Measurements from ENCODE around the gene BRCA2.

DNA sequence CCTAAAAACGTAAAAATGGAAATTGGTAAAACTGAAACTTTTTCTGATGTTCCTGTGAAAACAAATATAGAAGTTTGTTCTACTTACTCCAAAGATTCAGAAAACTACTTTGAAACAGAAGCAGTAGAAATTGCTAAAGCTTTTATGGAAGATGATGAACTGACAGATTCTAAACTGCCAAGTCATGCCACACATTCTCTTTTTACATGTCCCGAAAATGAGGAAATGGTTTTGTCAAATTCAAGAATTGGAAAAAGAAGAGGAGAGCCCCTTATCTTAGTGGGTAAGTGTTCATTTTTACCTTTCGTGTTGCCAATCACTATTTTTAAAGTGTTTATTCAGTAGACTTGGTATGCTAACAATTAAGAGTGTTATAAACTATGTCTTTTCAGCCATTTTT lies 25.6 kb downstream of the BRCA2 start:
- TF ChIP-seq, protein P1, sequence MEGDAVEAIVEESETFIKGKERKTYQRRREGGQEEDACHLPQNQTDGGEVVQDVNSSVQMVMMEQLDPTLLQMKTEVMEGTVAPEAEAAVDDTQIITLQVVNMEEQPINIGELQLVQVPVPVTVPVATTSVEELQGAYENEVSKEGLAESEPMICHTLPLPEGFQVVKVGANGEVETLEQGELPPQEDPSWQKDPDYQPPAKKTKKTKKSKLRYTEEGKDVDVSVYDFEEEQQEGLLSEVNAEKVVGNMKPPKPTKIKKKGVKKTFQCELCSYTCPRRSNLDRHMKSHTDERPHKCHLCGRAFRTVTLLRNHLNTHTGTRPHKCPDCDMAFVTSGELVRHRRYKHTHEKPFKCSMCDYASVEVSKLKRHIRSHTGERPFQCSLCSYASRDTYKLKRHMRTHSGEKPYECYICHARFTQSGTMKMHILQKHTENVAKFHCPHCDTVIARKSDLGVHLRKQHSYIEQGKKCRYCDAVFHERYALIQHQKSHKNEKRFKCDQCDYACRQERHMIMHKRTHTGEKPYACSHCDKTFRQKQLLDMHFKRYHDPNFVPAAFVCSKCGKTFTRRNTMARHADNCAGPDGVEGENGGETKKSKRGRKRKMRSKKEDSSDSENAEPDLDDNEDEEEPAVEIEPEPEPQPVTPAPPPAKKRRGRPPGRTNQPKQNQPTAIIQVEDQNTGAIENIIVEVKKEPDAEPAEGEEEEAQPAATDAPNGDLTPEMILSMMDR (IDR thresholded peaks at IDR 0.05) = no peak
- TF ChIP-seq EP300 (IDR thresholded peaks at IDR 0.05) (no peak), POLR2A (IDR thresholded peaks at IDR 0.05) (no peak), POLR2AphosphoS5 (IDR thresholded peaks at IDR 0.05) (no peak)

Measured in gastroesophageal sphincter (tissue), 3 donors.